Spleen (tissue), 11 donors: ENCODE results near the gene THRA. TPM values are rescaled to one million over a fixed set of nuclear protein-coding genes. Genes with fewer than 3 reads are reported as not detected.

Experiments
- DNase-seq: peaks from one replicate; pipeline ENCODE4 v3.0.0-alpha.2; 2020
- H3K27ac ChIP-seq, 8 donors: fragments of 200-600 bp; sonication (generic) in 7 of 8; 1 replicate in 4 of 8; 2 replicates in 4 of 8; pipeline versions ENCODE4 v1.5.0 to v1.8.0; 2016 to 2021; ENCODE audit warnings: inconsistent platforms in 4 of 8, mild to moderate bottlenecking in 4 of 8, moderate library complexity in 1 of 8
- H3K27me3 ChIP-seq, 7 donors: fragments of 200-600 bp; sonication (generic) in 6 of 7; replicated peaks in 1 of 7; 1 replicate in 4 of 7; 2 replicates in 3 of 7; pipeline versions ENCODE4 v1.5.0 to v1.8.0; 2016 to 2021; ENCODE audit warnings: inconsistent platforms in 3 of 7, mild to moderate bottlenecking in 1 of 7
- H3K36me3 ChIP-seq, 6 donors: fragments of 200-600 bp; sonication (generic) in 5 of 6; 1 replicate in 4 of 6; 2 replicates in 2 of 6; pipeline versions ENCODE4 v1.5.0 to v1.8.0; 2016 to 2021; ENCODE audit warnings: inconsistent platforms in 2 of 6
- H3K4me1 ChIP-seq, 6 donors: fragments of 200-600 bp; sonication (generic) in 5 of 6; 1 replicate in 3 of 6; 2 replicates in 3 of 6; pipeline versions ENCODE4 v1.5.0 to v1.8.0; 2016 to 2021; ENCODE audit warnings: inconsistent platforms in 3 of 6
- H3K4me3 ChIP-seq, 8 donors: fragments of 200-600 bp; sonication (generic) in 7 of 8; 1 replicate in 4 of 8; 2 replicates in 4 of 8; pipeline versions ENCODE4 v1.5.0 to v1.8.0; 2016 to 2021; ENCODE audit warnings: inconsistent platforms in 4 of 8, mild to moderate bottlenecking in 4 of 8, moderate library complexity in 2 of 8
- H3K9me3 ChIP-seq, 8 donors: fragments of 200-600 bp; sonication (generic) in 7 of 8; 1 replicate in 4 of 8; 2 replicates in 4 of 8; pipeline versions ENCODE4 v1.5.0 to v1.8.0; 2016 to 2021; ENCODE audit warnings: inconsistent platforms in 4 of 8
- CTCF ChIP-seq, 11 experiments: fragments of 200-600 bp in 7 of 11; fragments of 450-650 bp in 4 of 11; sonication (generic) in 4 of 11; IDR thresholded peaks in 8 of 11; conservative IDR thresholded peaks in 3 of 11; 1 replicate in 7 of 11; 2 replicates in 4 of 11; pipeline versions ENCODE4 v1.4.0 to v1.8.0; 2016 to 2021; ENCODE audit warnings: antibody characterized with exemption in 11 of 11, inconsistent platforms in 4 of 11, mild to moderate bottlenecking in 1 of 11
- POLR2A ChIP-seq, 3 donors: fragments of 450-650 bp; IDR thresholded peaks; one replicate each; pipeline ENCODE4 v1.5.1; 2017; ENCODE audit warnings: antibody characterized with exemption in 3 of 3, mild to moderate bottlenecking in 1 of 3
- POLR2AphosphoS5 ChIP-seq, 3 donors: sonication (generic); formaldehyde crosslinking; IDR thresholded peaks; one replicate each; pipeline ENCODE4 v1.5.1; 2017; ENCODE audit warnings: antibody characterized with exemption in 3 of 3
- WGBS, 5 donors: extraction: QIAGEN DNeasy Blood & Tissue Kit in 3 of 5; methylation state at CpG; one replicate each; pipeline versions ENCODE4 v1.1.5 to v1.1.7; 2013 to 2018; 5-methylcytosine and 5-hydroxymethylcytosine counted together
- intact Hi-C: fragments of 100-400 bp; cut with DNase I; formaldehyde crosslinking; loops from one replicate; pipeline ENCODE4 v1.15.0; 2023; ENCODE audit warnings: low total_unique reads
- polyA plus RNA-seq, 3 donors: library from polyadenylated mRNA; stranded (reverse); fragments of 200-250 nt; gene quantifications; one replicate each; pipeline ENCODE4 v1.2.1, GENCODE V29; 2013
- total RNA-seq, 7 donors: library from RNA; depleted of rRNA in 3 of 7; stranded (reverse); fragments of >200 nt in 3 of 7; fragmentation: NEBNext Ultra II Directional in 4 of 7; extraction: Animal tissue kit (Norgen Biotek cat#: 25700) in 4 of 7; gene quantifications; one replicate each; pipeline versions ENCODE4 v1.1.0 to v1.2.1, GENCODE V29; 2016 to 2021
- donor health status: healthy with polysubstance abuse.
- donor health status: DM: no; HTN: no; CAD: no; lungs with moderate emphysema.
- donor health status: DM: no; HTN: no; CAD: no.
- donor health status: Bipolar disorder and iron deficiency.
- donor health status: healthy.
- donor health status: DM: no; HTN: no; CAD: no.
- donor health status: DM: yes; HTN: yes; CAD: no.

THRA gene
- total and polyA plus RNA-seq, 10 donors, result 3.9 to 36.1 (median 16.9) TPM

- TF ChIP-seq POLR2A (IDR thresholded peaks at IDR 0.05) (no peak), CTCF (IDR thresholded peaks at IDR 0.05 in 8 of 11, conservative IDR thresholded peaks at IDR 0.05 in 3 of 11) (no peak), POLR2AphosphoS5 (IDR thresholded peaks at IDR 0.05) (no peak)
- Histone ChIP-seq H3K4me1 (peaks cover 12 to 62% (median 37%) of the 10 kb centered on the region in 6 donors), H3K36me3 (peaks cover 0 to 100% (median 81%) of the 10 kb centered on the region in 6 donors), H3K4me3 (no peak overlapping the region), H3K9me3 (no peaks in the 10 kb centered on the region), H3K27ac (peak overlapping the region in 2 of 8 donors; percentile 22 to 74), H3K27me3 (no peaks in the 10 kb centered on the region)
- DNase-seq, result no peak
- 76 to 82% (median 80%) methylated on average over 22 of the region's 22 CpGs for WGBS, 5 donors
- intact Hi-C loops, result no loop called here
Observed at GRCh38 chr17:40025991-40026815, 36.6 kb upstream of the THRA start.

- peak; percentile 79 to 96 (median 91) for TF ChIP-seq CTCF (IDR thresholded peaks at IDR 0.05 in 8 of 11, conservative IDR thresholded peaks at IDR 0.05 in 3 of 11)
- peak in 2 of 3 donors; percentile 46 to 59 for TF ChIP-seq POLR2AphosphoS5 (IDR thresholded peaks at IDR 0.05)
- no peak for TF ChIP-seq POLR2A (IDR thresholded peaks at IDR 0.05)
Observed at GRCh38 chr17:40026816-40027613, 35.8 kb upstream of the THRA start.

GRCh38 chr17:40027614-40028012 lies 35.2 kb upstream of the THRA start:
- no peak overlapping the region for H3K4me3 ChIP-seq
- no peaks in the 10 kb centered on the region for H3K27me3 ChIP-seq
- no peaks in the 10 kb centered on the region for H3K9me3 ChIP-seq
- 75 to 89% (median 86%) methylated on average over 5 of the region's 5 CpGs for WGBS, 5 donors
- H3K4me1 ChIP-seq, result peaks cover 11 to 48% (median 27%) of the 10 kb centered on the region in 6 donors
- TF ChIP-seq CTCF (IDR thresholded peaks at IDR 0.05 in 8 of 11, conservative IDR thresholded peaks at IDR 0.05 in 3 of 11), result no peak
- H3K36me3 ChIP-seq, result peaks cover 0 to 100% (median 81%) of the 10 kb centered on the region in 6 donors
- intact Hi-C loops, result no loop called here
- no peak for DNase-seq
- H3K27ac ChIP-seq, result no peak overlapping the region

More at GRCh38 chr17:40026816-40027613, 35.8 kb upstream of the THRA start:
- intact Hi-C loops, result no loop called here
- H3K27ac ChIP-seq, result no peak overlapping the region
- DNase-seq, result peak; percentile 92
- no peaks in the 10 kb centered on the region for H3K9me3 ChIP-seq
- H3K4me1 ChIP-seq, result peaks cover 12 to 54% (median 30%) of the 10 kb centered on the region in 6 donors
- H3K4me3 ChIP-seq, result no peak overlapping the region
- H3K27me3 ChIP-seq, result no peaks in the 10 kb centered on the region
- 28 to 52% (median 45%) methylated on average over 22 to 33 of the region's 33 CpGs for WGBS, 5 donors
- H3K36me3 ChIP-seq, result peaks cover 0 to 100% (median 81%) of the 10 kb centered on the region in 6 donors

GRCh38 chr17:40028595-40028994 lies 34.2 kb upstream of the THRA start:
- H3K27ac ChIP-seq, result no peak overlapping the region
- H3K9me3 ChIP-seq, result no peaks in the 10 kb centered on the region
- 87 to 94% (median 92%) methylated on average over 13 of the region's 13 CpGs for WGBS, 5 donors
- H3K27me3 ChIP-seq, result no peaks in the 10 kb centered on the region
- peaks cover 0 to 100% (median 83%) of the 10 kb centered on the region in 6 donors for H3K36me3 ChIP-seq
- intact Hi-C loops, result no loop called here
- peaks cover 11 to 38% (median 21%) of the 10 kb centered on the region in 6 donors for H3K4me1 ChIP-seq
- TF ChIP-seq POLR2AphosphoS5 (IDR thresholded peaks at IDR 0.05) (peak in 1 of 3 donors; percentile 14), CTCF (IDR thresholded peaks at IDR 0.05 in 8 of 11, conservative IDR thresholded peaks at IDR 0.05 in 3 of 11) (no peak)
- no peak overlapping the region for H3K4me3 ChIP-seq
- DNase-seq, result no peak
